Measurements from ENCODE around the gene NDUFA13.

Gene NDUFA13

DNA sequence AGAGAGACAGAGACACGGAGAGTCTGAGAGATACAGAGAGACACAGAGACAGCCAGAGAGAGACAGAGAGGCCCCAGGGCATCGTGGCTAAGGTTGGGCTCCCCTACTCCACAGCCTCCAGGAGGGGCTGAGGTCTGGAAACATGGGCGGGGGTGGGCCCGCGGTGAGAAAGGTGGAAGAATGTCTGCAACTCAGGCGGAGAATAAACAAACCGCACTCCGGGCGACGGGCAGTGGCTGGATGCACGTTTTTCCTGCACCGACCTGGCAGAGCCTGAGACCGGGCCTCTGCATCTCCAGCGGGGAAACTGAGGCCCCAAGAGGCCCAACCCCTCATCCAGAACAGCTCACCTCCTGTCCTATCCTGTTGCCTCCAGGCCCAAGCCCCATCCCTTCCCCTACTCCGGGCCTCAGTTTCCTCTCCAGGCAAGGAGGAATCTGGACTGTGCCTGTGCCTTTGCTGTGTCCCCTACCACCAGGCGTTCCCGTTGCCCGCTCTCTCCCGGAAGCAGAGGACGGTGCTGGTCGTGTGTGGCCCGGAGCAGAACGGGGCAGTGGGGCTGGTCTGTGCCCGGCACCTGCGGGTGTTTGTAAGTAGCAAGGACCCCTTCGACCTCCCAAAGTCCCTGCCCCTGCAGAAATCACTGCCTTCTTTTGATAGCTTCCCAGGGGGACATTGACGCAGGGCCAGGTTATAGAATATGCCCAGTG is 18.7 kb downstream of the NDUFA13 start:
- DNase-seq = no peak

DNA sequence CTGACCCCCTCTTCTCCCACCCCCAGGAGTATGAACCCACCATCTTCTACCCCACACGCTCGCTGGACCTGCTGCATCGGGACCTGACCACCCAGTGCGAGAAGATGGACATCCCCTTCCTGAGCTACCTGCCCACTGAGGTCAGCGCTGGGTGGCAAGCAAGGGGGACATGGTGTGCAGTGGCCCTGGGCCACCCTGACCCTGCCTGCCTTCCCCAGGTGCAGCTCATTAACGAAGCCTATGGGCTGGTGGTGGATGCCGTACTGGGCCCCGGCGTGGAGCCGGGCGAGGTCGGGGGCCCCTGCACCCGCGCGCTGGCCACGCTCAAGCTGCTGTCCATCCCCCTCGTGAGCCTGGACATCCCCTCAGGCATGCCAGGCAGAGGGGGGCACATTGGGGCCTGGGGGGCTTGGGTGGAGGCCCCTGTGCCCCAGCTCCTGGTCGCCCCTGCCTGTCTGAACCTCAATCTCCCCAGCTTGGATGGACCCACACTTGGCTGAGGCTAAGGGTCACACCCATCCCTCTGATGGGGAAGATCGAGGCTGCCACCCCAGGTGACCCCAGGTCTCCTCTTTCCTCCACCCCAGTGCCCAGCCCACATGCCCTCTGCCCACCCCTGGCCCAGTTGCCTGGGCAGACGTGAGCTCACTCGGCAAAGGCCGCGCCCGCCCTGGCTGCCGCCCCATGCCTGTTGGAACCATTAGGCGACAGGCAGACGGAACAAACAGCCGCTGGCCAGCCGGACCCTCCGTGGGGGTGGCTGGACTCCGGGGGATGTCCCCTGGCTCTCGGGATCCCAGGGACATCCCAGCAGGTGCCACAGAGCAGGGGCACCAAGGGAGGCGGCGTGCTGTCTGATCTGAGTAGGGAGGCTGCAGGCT is 19.5 kb downstream of the NDUFA13 start:
- DNase-seq = no peak

DNA sequence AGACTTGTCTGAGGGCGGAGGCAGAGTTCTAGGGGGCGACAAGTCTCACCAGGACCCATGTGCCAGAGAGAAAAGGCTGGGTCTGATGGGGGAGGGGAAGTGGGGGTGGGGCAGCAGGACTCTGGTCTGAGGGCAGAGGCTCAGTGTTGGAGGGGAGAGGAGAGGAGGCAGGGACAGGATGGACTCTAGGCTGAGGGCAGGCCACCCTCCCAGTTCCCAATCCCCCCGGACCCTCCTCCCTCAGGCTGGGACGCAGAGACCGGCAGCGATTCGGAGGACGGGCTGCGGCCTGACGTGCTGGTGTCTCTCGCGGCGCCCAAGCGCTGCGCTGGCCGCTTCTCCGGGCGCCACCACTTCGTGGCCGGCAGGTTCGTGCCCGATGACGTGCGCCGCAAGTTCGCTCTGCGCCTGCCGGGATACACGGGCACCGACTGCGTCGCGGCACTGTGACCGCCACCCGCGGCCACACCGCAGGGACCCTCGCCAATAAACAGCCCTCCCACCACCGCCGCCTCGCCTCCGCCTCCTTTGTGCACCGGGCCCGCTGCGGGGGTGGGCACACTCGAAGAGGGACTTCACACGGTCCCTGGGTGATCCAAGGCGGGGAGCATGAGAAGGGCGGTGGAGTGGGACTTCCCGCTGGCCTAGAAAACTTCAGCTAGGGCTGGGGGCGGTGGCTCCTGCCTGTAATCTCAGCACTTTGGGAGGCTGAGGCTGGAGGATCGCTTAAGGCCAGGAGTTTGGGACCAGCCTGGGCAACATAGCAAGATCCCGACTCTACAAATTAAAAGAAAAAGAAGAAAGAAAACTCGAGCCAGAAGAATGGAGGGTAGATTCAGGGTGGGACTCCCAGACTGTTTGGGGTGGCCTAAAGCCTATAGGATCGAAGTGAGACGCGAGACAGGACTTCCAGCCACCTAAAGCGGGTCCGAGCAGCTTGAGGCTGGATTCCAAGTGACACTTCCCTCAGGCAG is 21.3 kb downstream of the NDUFA13 start:
- DNase-seq = no peak

DNA sequence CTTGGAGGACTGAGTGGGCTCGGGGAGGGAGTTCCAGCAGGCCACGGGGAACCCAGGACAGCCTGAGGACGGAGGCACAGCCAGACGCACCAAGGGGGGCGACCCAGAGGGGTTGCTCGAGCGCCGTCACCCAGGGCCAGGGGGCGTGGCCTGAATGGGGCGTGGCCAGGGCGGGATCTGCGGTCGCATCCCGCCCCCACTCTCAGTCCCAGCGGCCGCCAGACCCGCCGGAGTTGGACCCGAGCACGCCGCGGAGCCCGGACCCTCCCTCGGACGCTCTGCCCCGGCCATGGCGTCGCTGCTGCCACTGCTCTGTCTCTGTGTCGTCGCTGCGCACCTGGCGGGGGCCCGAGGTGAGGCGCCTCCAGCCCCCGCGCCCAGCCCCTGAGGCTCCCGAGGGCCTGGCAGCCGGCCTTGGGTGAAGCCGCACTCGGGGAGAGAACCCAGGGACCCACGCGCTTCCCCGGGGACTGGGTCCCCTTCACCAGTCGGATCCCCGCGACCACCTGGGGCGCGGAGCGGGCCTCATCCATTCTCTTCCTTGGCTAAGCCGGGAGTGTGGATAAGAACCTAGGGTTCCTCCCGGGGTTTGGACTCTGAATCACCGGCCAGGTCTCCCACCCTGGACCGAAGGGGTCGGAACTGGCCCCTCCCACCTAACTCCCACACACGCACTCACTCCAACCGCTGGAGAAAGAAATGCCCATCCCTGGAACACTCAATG is 22.2 kb downstream of the NDUFA13 start, which contains the start of gene CILP2:
CILP2 (plus strand) TSS at position 205 of the 724 bp plus-strand sequence; CDS start at position 290, 85 bp downstream.
- peak; percentile 80 for DNase-seq

GRCh38 chr19:19538785-19539166 is 22.8 kb downstream of the NDUFA13 start:
- no peak for DNase-seq

DNA sequence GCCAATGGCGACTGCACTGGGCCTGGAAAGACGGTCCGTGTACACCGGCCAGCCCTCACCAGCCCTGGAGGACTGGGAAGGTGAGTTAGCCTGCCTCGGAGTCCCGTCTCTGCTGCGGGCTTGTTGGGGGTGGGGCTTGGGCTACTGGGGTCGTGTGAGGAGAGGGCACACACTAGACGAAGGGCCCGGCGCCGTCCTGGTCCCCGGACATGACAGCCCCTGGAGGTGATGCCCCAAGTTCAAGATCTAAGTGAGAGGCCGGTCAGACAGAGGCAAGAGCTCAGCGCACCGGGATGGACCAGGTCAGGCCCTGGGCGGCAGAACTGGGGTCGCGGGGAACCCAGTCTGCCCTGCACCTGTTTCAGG is 23.7 kb downstream of the NDUFA13 start:
- DNase-seq = no peak

DNA sequence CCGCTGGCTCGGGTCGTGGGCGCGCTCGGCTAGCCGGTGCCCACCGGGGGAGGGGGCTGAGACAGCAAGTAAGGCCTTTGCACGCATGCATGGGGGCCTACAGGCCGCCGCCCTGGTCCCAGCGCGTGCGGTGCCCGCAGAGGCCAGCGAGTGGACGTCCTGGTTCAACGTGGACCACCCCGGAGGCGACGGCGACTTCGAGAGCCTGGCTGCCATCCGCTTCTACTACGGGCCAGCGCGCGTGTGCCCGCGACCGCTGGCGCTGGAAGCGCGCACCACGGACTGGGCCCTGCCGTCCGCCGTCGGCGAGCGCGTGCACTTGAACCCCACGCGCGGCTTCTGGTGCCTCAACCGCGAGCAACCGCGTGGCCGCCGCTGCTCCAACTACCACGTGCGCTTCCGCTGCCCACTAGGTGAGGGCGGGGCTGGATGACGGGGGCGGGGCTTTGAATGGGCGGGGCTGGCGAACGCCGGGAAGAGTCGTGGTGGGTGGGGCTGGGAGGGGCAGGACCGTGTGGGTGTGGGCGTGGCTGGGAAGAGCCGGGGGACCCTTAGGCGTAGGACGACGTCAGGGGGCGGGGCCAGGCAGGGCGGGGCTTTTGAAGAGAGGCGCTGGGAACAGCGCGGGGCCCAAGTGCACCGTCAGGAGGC is 24.2 kb downstream of the NDUFA13 start:
- no peak for DNase-seq

- DNase-seq = peak; percentile 93
These were observed 24.9 kb downstream of the NDUFA13 start for GRCh38 chr19:19540715-19541515.

GRCh38 chr19:19541616-19542015 is 25.6 kb downstream of the NDUFA13 start:
- DNase-seq = no peak

DNA sequence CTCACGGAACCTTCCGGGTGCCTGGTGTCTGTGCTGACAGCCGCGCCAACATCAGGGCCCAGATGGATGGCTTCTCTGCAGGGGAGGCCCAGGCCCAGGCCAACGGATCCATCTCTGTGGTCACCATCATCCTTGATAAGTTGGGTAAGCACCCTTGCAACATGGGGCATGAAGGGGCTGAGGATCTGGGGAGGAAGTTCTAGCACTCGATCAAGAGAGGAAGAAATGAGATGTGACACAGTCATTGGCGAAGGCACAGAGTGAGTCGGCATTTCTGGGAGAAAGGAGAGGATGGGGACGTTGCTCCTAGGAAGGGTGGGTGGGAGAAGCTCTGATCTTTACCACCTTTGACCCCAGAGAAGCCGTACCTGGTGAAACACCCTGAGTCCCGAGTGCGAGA is 26.5 kb downstream of the NDUFA13 start:
- no peak for DNase-seq

DNA sequence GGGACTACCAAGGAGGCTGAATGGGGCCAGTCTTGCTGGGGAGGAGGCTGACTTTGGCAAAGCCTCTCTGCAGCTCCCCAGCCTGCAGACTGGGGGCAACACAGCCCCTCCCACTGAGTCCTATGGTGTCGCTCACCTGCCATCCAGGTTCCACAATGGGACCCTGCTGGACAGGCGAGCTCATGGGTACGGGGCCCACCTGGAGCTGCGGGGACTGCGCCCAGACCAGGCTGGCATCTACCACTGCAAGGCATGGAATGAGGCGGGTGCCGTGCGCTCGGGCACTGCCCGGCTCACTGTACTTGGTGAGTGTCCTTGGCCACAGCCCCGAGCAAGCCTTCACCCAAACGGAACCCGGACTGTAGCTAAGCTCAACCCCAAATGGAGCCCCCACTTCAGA is 27.1 kb downstream of the NDUFA13 start:
- no peak for DNase-seq

DNA sequence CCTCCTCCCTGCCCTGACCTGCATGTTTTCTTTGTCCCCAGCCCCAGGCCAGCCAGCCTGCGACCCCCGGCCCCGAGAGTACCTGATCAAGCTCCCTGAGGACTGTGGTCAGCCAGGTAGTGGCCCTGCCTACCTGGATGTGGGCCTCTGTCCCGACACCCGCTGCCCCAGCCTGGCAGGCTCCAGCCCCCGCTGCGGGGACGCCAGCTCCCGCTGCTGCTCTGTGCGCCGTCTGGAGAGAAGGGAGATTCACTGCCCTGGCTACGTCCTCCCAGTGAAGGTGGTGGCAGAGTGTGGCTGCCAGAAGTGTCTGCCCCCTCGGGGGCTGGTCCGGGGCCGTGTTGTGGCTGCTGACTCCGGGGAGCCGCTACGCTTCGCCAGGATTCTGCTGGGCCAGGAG is 27.6 kb downstream of the NDUFA13 start:
- no peak for DNase-seq

GRCh38 chr19:19544257-19544953 is 28.4 kb downstream of the NDUFA13 start:
- no peak for DNase-seq

DNA sequence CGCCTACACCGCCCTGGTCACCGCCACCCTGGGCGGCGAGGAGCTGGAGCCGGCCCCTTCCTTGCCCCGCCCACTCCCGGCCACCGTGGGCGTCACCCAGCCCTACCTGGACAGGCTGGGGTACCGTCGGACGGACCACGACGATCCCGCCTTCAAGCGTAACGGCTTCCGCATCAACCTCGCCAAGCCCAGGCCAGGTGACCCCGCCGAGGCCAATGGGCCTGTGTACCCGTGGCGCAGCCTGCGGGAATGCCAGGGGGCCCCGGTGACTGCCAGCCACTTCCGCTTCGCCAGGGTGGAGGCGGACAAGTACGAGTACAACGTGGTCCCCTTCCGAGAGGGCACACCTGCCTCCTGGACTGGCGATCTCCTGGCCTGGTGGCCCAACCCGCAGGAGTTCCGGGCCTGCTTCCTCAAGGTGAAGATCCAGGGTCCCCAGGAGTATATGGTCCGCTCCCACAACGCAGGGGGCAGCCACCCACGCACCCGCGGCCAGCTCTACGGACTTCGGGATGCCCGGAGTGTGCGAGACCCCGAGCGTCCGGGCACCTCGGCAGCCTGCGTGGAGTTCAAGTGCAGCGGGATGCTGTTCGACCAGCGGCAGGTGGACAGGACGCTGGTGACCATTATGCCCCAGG is 29.0 kb downstream of the NDUFA13 start:
- no peak for DNase-seq

DNA sequence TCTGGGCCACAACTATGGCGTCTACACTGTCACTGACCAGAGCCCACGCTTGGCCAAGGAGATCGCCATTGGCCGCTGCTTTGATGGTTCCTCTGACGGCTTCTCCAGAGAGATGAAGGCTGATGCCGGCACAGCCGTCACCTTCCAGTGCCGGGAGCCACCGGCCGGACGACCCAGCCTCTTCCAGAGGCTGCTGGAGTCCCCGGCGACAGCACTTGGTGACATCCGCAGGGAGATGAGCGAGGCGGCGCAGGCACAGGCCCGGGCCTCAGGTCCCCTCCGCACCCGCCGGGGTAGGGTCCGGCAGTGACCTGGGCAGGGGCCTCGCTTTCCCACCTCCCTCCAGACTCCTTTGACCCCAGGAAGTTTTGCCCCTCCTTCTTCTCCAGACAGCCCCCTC is 29.7 kb downstream of the NDUFA13 start:
- DNase-seq = no peak

- no peak for DNase-seq
These were observed 30.7 kb downstream of the NDUFA13 start for GRCh38 chr19:19546751-19547162.

DNA sequence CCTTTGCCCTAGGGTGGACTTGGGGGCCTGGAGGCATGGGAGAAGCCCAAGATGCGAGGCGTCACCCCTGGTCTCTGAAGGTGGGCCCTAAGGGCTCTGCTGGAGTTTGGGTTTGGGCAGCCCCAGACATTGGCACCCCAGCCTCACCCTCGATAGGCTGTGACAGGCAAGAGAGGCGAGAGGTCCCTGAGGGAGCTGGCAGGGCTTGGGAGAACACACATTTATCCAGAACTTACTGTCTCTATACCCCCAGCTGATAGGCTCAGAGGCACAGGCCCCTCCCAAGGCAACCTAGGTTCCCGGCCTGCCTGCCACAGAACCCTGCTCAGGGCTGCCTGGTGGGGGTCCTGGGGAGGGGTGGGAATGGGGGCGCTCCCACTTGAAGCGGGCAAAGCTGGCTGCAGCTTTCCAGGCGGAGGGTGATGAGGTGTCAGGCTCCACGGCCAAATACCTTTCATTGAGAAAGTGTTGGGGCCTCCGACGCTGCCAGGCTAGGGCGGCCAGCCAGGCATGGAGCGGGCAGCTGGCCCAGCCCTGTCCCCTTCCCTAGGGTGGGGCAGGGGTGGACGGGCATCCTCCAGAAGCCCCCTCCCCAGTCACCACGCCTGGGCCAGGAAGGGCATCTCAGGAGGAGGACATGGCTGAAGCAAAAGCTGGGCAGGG is 31.8 kb downstream of the NDUFA13 start:
- DNase-seq = no peak

- no peak for DNase-seq
These were observed 33.1 kb downstream of the NDUFA13 start for GRCh38 chr19:19548915-19549759.
